H1 (cell line): ENCODE measurements around the gene BAIAP2. TPM values are rescaled to one million over a fixed set of nuclear protein-coding genes. Genes with fewer than 3 reads are reported as not detected.

Experiments
- CTCF ChIA-PET: fragments of 300-600 bp; sonication (Branson Sonifier 250); formaldehyde crosslinking; loops from one replicate; lab custom pipeline; 2021; ENCODE audit not compliant: partially characterized antibody; lab: Charles Lee
- POLR2A ChIA-PET: fragments of 300-600 bp; sonication (Branson Sonifier 250); formaldehyde crosslinking; loops from one replicate; lab custom pipeline; 2021; ENCODE audit warnings: inconsistent platforms; ENCODE audit not compliant: partially characterized antibody; lab: Charles Lee
- DNase-seq, 2 experiments: peaks; one replicate each; pipeline versions ENCODE4 v3.0.0 to v3.0.0-alpha.2; 2010 to 2022; ENCODE audit warnings: low spot score in 2 of 2, low read depth in 1 of 2, mixed read lengths in 1 of 2
- FAIRE-seq: peaks from 2 replicates; lab custom pipeline; 2011; peaks lifted over from hg19 to GRCh38; lab: Jason Lieb, UNC
- H2AFZ ChIP-seq: 2 replicates; pipeline ENCODE4 v1.8.1; 2012; ENCODE audit warnings: low read length, inconsistent platforms
- H2AK5ac ChIP-seq: 2 replicates; pipeline ENCODE4 v1.6.1; 2013; ENCODE audit warnings: low read depth, low read length
- H2BK120ac ChIP-seq: replicated peaks from 2 replicates; pipeline ENCODE3; 2013; ENCODE audit warnings: low read depth, low read length, inconsistent platforms
- H2BK12ac ChIP-seq: 2 replicates; pipeline ENCODE4 v1.6.1; 2013; ENCODE audit warnings: low read depth, low read length
- H2BK15ac ChIP-seq: 2 replicates; pipeline ENCODE4 v1.6.1; 2013; ENCODE audit warnings: low read length
- H2BK20ac ChIP-seq: 2 replicates; pipeline ENCODE4 v1.6.1; 2013; ENCODE audit warnings: low read length
- H2BK5ac ChIP-seq: 2 replicates; pipeline ENCODE4 v1.6.1; 2013; ENCODE audit warnings: low read depth, low read length
- H3K14ac ChIP-seq: 2 replicates; pipeline ENCODE4 v1.6.1; 2013; ENCODE audit warnings: inconsistent platforms; ENCODE audit not compliant: insufficient read length
- H3K18ac ChIP-seq: 2 replicates; pipeline ENCODE4 v1.6.1; 2013; ENCODE audit warnings: low read length; ENCODE audit errors: extremely low read depth
- H3K23ac ChIP-seq: 2 replicates; pipeline ENCODE4 v1.6.1; 2013; ENCODE audit warnings: inconsistent platforms; ENCODE audit not compliant: insufficient read length
- H3K23me2 ChIP-seq: 2 replicates; pipeline ENCODE4 v1.6.1; 2013; ENCODE audit warnings: low read depth, low read length
- H3K27ac ChIP-seq: 2 replicates; pipeline ENCODE4 v1.6.1; 2011; ENCODE audit warnings: low read depth, low read length, inconsistent platforms
- H3K27me3 ChIP-seq, 4 experiments: replicated peaks in 1 of 4; 1 replicate in 1 of 4; 2 replicates in 3 of 4; pipeline versions ENCODE4 v1.6.1 to v1.8.1; 2011 to 2013; ENCODE audit warnings: low read length in 3 of 4, mild to moderate bottlenecking in 3 of 4, inconsistent platforms in 2 of 4, mixed read lengths in 2 of 4, moderate library complexity in 1 of 4; ENCODE audit not compliant: control insufficient read depth in 3 of 4, insufficient read depth in 3 of 4; ENCODE audit errors: extremely low read depth in 1 of 4
- H3K36me3 ChIP-seq, 4 experiments: 2 replicates each; pipeline versions ENCODE4 v1.6.1 to v1.8.1; 2011 to 2013; ENCODE audit warnings: mild to moderate bottlenecking in 4 of 4, low read length in 3 of 4, moderate library complexity in 2 of 4, control low read depth in 1 of 4, inconsistent platforms in 1 of 4; ENCODE audit not compliant: insufficient read depth in 4 of 4, control insufficient read depth in 2 of 4
- H3K4ac ChIP-seq: replicated peaks from 2 replicates; pipeline ENCODE3; 2013; ENCODE audit warnings: low read length, low read depth, mixed read lengths, inconsistent platforms; ENCODE audit not compliant: insufficient read length
- H3K4me1 ChIP-seq, 4 experiments: replicated peaks in 1 of 4; 1 replicate in 1 of 4; 2 replicates in 3 of 4; pipeline versions ENCODE4 v1.6.1 to v1.8.1; 2011 to 2013; ENCODE audit warnings: low read length in 3 of 4, inconsistent platforms in 2 of 4, mixed read lengths in 1 of 4; ENCODE audit not compliant: insufficient read depth in 4 of 4, control insufficient read depth in 3 of 4
- H3K4me2 ChIP-seq, 2 experiments: 2 replicates each; pipeline versions ENCODE4 v1.6.1 to v1.8.1; 2011 to 2013; ENCODE audit warnings: low read depth in 2 of 2, low read length in 2 of 2, control low read depth in 1 of 2, inconsistent platforms in 1 of 2, mild to moderate bottlenecking in 1 of 2; ENCODE audit not compliant: insufficient read depth in 1 of 2
- H3K4me3 ChIP-seq, 4 experiments: fragments of 200-600, 300-600 bp in 1 of 4; sonication (generic), shearing (Covaris generic), sonication (Bioruptor Twin) in 1 of 4; 2 replicates each; pipeline versions ENCODE4 v1.5.1 to v1.8.1; 2011 to 2016; ENCODE audit warnings: low read length in 4 of 4, low read depth in 3 of 4, control low read depth in 2 of 4, inconsistent platforms in 2 of 4, mild to moderate bottlenecking in 2 of 4, mixed read lengths in 1 of 4, moderate library complexity in 1 of 4; ENCODE audit not compliant: insufficient read depth in 2 of 4; ENCODE audit errors: extremely low read depth in 1 of 4
- H3K56ac ChIP-seq: replicated peaks from 2 replicates; pipeline ENCODE3; 2013; ENCODE audit warnings: low read depth, mild to moderate bottlenecking, mixed read lengths, low read length, inconsistent platforms; ENCODE audit not compliant: insufficient read length
- H3K79me1 ChIP-seq: 2 replicates; pipeline ENCODE4 v1.6.1; 2013; ENCODE audit warnings: low read depth, low read length, control low read depth
- H3K79me2 ChIP-seq, 2 experiments: 2 replicates each; pipeline versions ENCODE4 v1.6.1 to v1.8.1; 2012 to 2013; ENCODE audit warnings: low read length in 2 of 2, mild to moderate bottlenecking in 2 of 2, inconsistent platforms in 1 of 2; ENCODE audit not compliant: insufficient read depth in 2 of 2, control insufficient read depth in 1 of 2
- H3K9ac ChIP-seq, 4 experiments: replicated peaks in 1 of 4; 1 replicate in 1 of 4; 2 replicates in 3 of 4; pipeline versions ENCODE4 v1.6.1 to v1.8.1; 2011 to 2013; ENCODE audit warnings: low read depth in 3 of 4, low read length in 3 of 4, control low read depth in 2 of 4, mild to moderate bottlenecking in 2 of 4, moderate library complexity in 2 of 4, inconsistent platforms in 1 of 4; ENCODE audit errors: extremely low read depth in 1 of 4
- H3K9me3 ChIP-seq, 2 experiments: 2 replicates each; pipeline versions ENCODE4 v1.6.1 to v1.8.1; 2012 to 2013; ENCODE audit warnings: mild to moderate bottlenecking in 2 of 2, moderate library complexity in 2 of 2, control low read depth in 1 of 2, inconsistent platforms in 1 of 2, low read depth in 1 of 2, low read length in 1 of 2, mixed read lengths in 1 of 2; ENCODE audit not compliant: insufficient read depth in 2 of 2
- H4K20me1 ChIP-seq, 2 experiments: replicated peaks in 1 of 2; 2 replicates each; pipeline versions ENCODE3 to v1.8.1; 2011 to 2013; ENCODE audit warnings: inconsistent platforms in 2 of 2, low read length in 2 of 2, mild to moderate bottlenecking in 1 of 2; ENCODE audit not compliant: insufficient read depth in 2 of 2, control insufficient read depth in 1 of 2
- H4K5ac ChIP-seq: 2 replicates; pipeline ENCODE4 v1.6.1; 2013; ENCODE audit warnings: low read length, low read depth, mixed read lengths, inconsistent platforms; ENCODE audit not compliant: insufficient read length
- H4K8ac ChIP-seq: 2 replicates; pipeline ENCODE4 v1.8.0; 2013; ENCODE audit warnings: mild to moderate bottlenecking, moderate library complexity, low read length, inconsistent platforms; ENCODE audit not compliant: insufficient read depth; ENCODE audit errors: extremely low read depth
- H4K91ac ChIP-seq: replicated peaks from 2 replicates; pipeline ENCODE3; 2013; ENCODE audit warnings: low read length, mixed read lengths, inconsistent platforms; ENCODE audit not compliant: insufficient read length
- RNF2 ChIP-seq: fragments of 200-900, 300-1000 bp; sonication (generic); IDR thresholded peaks from 2 replicates; pipeline ENCODE4 v1.7.1; 2016; ENCODE audit warnings: borderline replicate concordance, low read depth, mild to moderate bottlenecking, antibody characterized with exemption, low read length; ENCODE audit not compliant: poor library complexity, severe bottlenecking; ENCODE audit errors: missing control alignments
- TBP ChIP-seq: IDR thresholded peaks from 2 replicates; pipeline ENCODE4 v1.6.1; 2011; ENCODE audit warnings: low read depth, low read length, improper control_type of control experiment
- WGBS, 2 experiments: shearing (Covaris generic) in 1 of 2; methylation state at CpG; one replicate each; pipeline versions ENCODE4 v1.1.6 to v1.1.7; 2013 to 2015; ENCODE audit warnings: low lambda C conversion rate in 2 of 2, mixed read lengths in 2 of 2, inconsistent platforms in 1 of 2, low coverage in 1 of 2, missing lambda C conversion rate in 1 of 2; ENCODE audit not compliant: insufficient replicate concordance in 2 of 2, insufficient coverage in 1 of 2, insufficient read length in 1 of 2; ENCODE audit errors: extremely low coverage in 1 of 2, missing lambda C conversion rate in 1 of 2; 5-methylcytosine and 5-hydroxymethylcytosine counted together
- polyA plus RNA-seq, 7 experiments: library from polyadenylated mRNA; depleted of rRNA in 3 of 7; stranded (reverse) in 5 of 7; unstranded in 2 of 7; fragments of >200 nt in 5 of 7; fragments of 200-250 nt in 2 of 7; gene quantifications; 1 replicate in 5 of 7; 2 replicates in 1 of 7; 4 replicates in 1 of 7; pipeline versions ENCODE4 v1.2.1 to v1.2.3, GENCODE V29; 2011 to 2013; ENCODE audit warnings: missing spikeins in 2 of 7, mixed read lengths in 2 of 7
- total RNA-seq: library from RNA; stranded (reverse); fragmentation: NEBNext Ultra II Directional; extraction: Animal tissue kit (Norgen Biotek cat#: 25700); gene quantifications from 2 replicates; pipeline ENCODE4 v1.2.1, GENCODE V29; 2021

Gene BAIAP2
- total and polyA plus RNA-seq, 2 of the 8 experiments (the other 6 are each of a cell fraction or from before 2014, with no cell fraction given): 10.0 to 22.8 TPM

GRCh38 chr17:81148986-81149533 is 114.1 kb downstream of the BAIAP2 start:
- no peak overlapping the region for H4K91ac ChIP-seq
- H3K36me3 ChIP-seq: no peaks in the 10 kb centered on the region
- no peak overlapping the region for H4K5ac ChIP-seq
- 95% methylated on average over 5 of the region's 14 CpGs; no CpG with 5 or more reads in 1 of the 2 experiments for WGBS, 2 experiments
- H3K9ac ChIP-seq: no peak overlapping the region
- TF ChIP-seq RNF2: no peak
- TF ChIP-seq TBP: no peak
- no peak overlapping the region; the same call in 1 of the 2 replicates for H4K8ac ChIP-seq
- FAIRE-seq (no peak), DNase-seq (no peak)
- POLR2A ChIA-PET: interaction anchor here (1.0 to 1.3 kb wide), 2 partner anchors 9 to 82 kb away, joined by 3 read pairs; no protein-coding TSS in a partner anchor
- no peak overlapping the region for H3K23ac ChIP-seq
- no peak overlapping the region for H2AFZ ChIP-seq
- CTCF ChIA-PET: interaction anchor here (1.0 to 1.7 kb wide), 4 partner anchors 16 to 40 kb away, joined by 3 to 5 read pairs (median 4); no protein-coding TSS in a partner anchor
- H2BK20ac ChIP-seq: no peak overlapping the region
- H3K4me1 ChIP-seq: no peaks in the 10 kb centered on the region; a peak in 1 of 7 replicates
- H2AK5ac ChIP-seq: no peak overlapping the region
- no peak overlapping the region for H3K4me2 ChIP-seq
- H3K18ac ChIP-seq: no peak overlapping the region
- H3K23me2 ChIP-seq: no peaks in the 10 kb centered on the region
- H3K14ac ChIP-seq: no peak overlapping the region
- no peak overlapping the region for H3K4me3 ChIP-seq
- H2BK5ac ChIP-seq: no peak overlapping the region
- no peak overlapping the region for H2BK120ac ChIP-seq
- H3K56ac ChIP-seq: no peak overlapping the region
- no peak overlapping the region for H2BK12ac ChIP-seq
- H3K9me3 ChIP-seq: no peaks in the 10 kb centered on the region
- H3K4ac ChIP-seq: no peak overlapping the region
- H3K27me3 ChIP-seq: no peaks in the 10 kb centered on the region
- H3K79me1 ChIP-seq: no peaks in the 10 kb centered on the region
- no peak overlapping the region for H3K27ac ChIP-seq
- H3K79me2 ChIP-seq: no peaks in the 10 kb centered on the region
- no peaks in the 10 kb centered on the region for H4K20me1 ChIP-seq
- H2BK15ac ChIP-seq: no peak overlapping the region
